ENCODE data around the gene DPEP1.

The DPEP1 gene

GRCh38 chr16:89639385-89639784 lies 25.9 kb downstream of the DPEP1 start:
- no peak overlapping the region for H3K4me3 ChIP-seq (ENCODE audit: low read length)
- peaks cover 8% of the 10 kb centered on the region; the same call in 1 of the 2 replicates for H3K27me3 ChIP-seq (ENCODE audit: control insufficient read depth, low read length)
- no peaks in the 10 kb centered on the region for H3K4me1 ChIP-seq (ENCODE audit: control insufficient read depth, low read length)
- no peak overlapping the region for H3K27ac ChIP-seq (ENCODE audit: low read depth, low read length)
- TF ChIP-seq CTCF (IDR thresholded peaks at IDR 0.05; ENCODE audit: low read depth, low read length, poor library complexity, severe bottlenecking), result no peak
- no peak for TF ChIP-seq EZH2phosphoT487 (IDR thresholded peaks at IDR 0.05; ENCODE audit: borderline replicate concordance, low read length)
- no peaks in the 10 kb centered on the region for H3K9me2 ChIP-seq (replicated peaks; ENCODE audit: control insufficient read depth, low read length)
- H3F3A ChIP-seq (ENCODE audit: control insufficient read depth, insufficient read depth), result no peaks in the 10 kb centered on the region
- no peak overlapping the region for H3K4me2 ChIP-seq (ENCODE audit: low read length)
- H3K9me3 ChIP-seq (ENCODE audit: control insufficient read depth, insufficient read depth, low read length), result no peaks in the 10 kb centered on the region
- H3K79me2 ChIP-seq (ENCODE audit: control insufficient read depth, low read length), result no peaks in the 10 kb centered on the region
- H3K36me3 ChIP-seq (ENCODE audit: control insufficient read depth, low read length), result no peaks in the 10 kb centered on the region; the same call in 1 of the 2 replicates
- 0 out of 2 replicates have a peak, but pooled peaks cover 4% of the 10 kb centered on the region for H4K20me1 ChIP-seq (ENCODE audit: control insufficient read depth, insufficient read depth, low read depth, low read length)

- TF ChIP-seq CTCF (IDR thresholded peaks at IDR 0.05; ENCODE audit: low read depth, low read length, poor library complexity, severe bottlenecking) (no peak), EZH2phosphoT487 (IDR thresholded peaks at IDR 0.05; ENCODE audit: borderline replicate concordance, low read length) (no peak)
- Histone ChIP-seq H3K4me2 (ENCODE audit: low read length) (no peak overlapping the region), H3K79me2 (ENCODE audit: control insufficient read depth, low read length) (no peaks in the 10 kb centered on the region), H3K4me1 (ENCODE audit: control insufficient read depth, low read length) (no peaks in the 10 kb centered on the region), H3K36me3 (ENCODE audit: control insufficient read depth, low read length) (peaks cover 16% of the 10 kb centered on the region; the same call in 1 of the 2 replicates), H3K9me3 (ENCODE audit: control insufficient read depth, insufficient read depth, low read length) (no peaks in the 10 kb centered on the region), H3K27me3 (ENCODE audit: control insufficient read depth, low read length) (no peaks in the 10 kb centered on the region), H3F3A (ENCODE audit: control insufficient read depth, insufficient read depth) (no peaks in the 10 kb centered on the region), H4K20me1 (ENCODE audit: control insufficient read depth, insufficient read depth, low read depth, low read length) (0 out of 2 replicates have a peak, but pooled peaks cover 4% of the 10 kb centered on the region), H3K4me3 (ENCODE audit: low read length) (no peak overlapping the region), H3K27ac (ENCODE audit: low read depth, low read length) (no peak overlapping the region), H3K9me2 (replicated peaks; ENCODE audit: control insufficient read depth, low read length) (no peaks in the 10 kb centered on the region)
Observed at GRCh38 chr16:89641458-89642119, 28.1 kb downstream of the DPEP1 start.

- no peak overlapping the region for H3K4me3 ChIP-seq (ENCODE audit: low read length)
- H3F3A ChIP-seq (ENCODE audit: control insufficient read depth, insufficient read depth), result no peaks in the 10 kb centered on the region
- no peaks in the 10 kb centered on the region for H3K9me3 ChIP-seq (ENCODE audit: control insufficient read depth, insufficient read depth, low read length)
- no peak overlapping the region for H3K27ac ChIP-seq (ENCODE audit: low read depth, low read length)
- H3K27me3 ChIP-seq (ENCODE audit: control insufficient read depth, low read length), result no peaks in the 10 kb centered on the region
- H3K36me3 ChIP-seq (ENCODE audit: control insufficient read depth, low read length), result peaks cover 21% of the 10 kb centered on the region
- H3K79me2 ChIP-seq (ENCODE audit: control insufficient read depth, low read length), result no peaks in the 10 kb centered on the region
- TF ChIP-seq EZH2phosphoT487 (IDR thresholded peaks at IDR 0.05; ENCODE audit: borderline replicate concordance, low read length) (no peak), CTCF (IDR thresholded peaks at IDR 0.05; ENCODE audit: low read depth, low read length, poor library complexity, severe bottlenecking) (no peak)
- no peaks in the 10 kb centered on the region for H3K4me1 ChIP-seq (ENCODE audit: control insufficient read depth, low read length)
- H3K4me2 ChIP-seq (ENCODE audit: low read length), result no peak overlapping the region
- 0 out of 2 replicates have a peak, but pooled peaks cover 4% of the 10 kb centered on the region for H4K20me1 ChIP-seq (ENCODE audit: control insufficient read depth, insufficient read depth, low read depth, low read length)
- H3K9me2 ChIP-seq (replicated peaks; ENCODE audit: control insufficient read depth, low read length), result no peaks in the 10 kb centered on the region
Observed at GRCh38 chr16:89642574-89642973, 29.1 kb downstream of the DPEP1 start.

All from DOHH2 (cell line).